ENCODE results near the gene CDYL. TPM values are rescaled to one million over a fixed set of nuclear protein-coding genes. Genes with fewer than 3 reads are reported as not detected.

CDYL gene
- total and polyA plus RNA-seq, 7 donors, result 14.2 to 82.8 (median 37.9) TPM

GRCh38 chr6:4844108-4844507, 67.9 kb downstream of the CDYL start:
- Histone ChIP-seq H3K36me3 (no peaks in the 10 kb centered on the region), H3K4me1 (peaks cover 0 to 12% (median 9%) of the 10 kb centered on the region in 4 donors), H3K27me3 (no peaks in the 10 kb centered on the region), H3K9me3 (peaks cover 0 to 7% (median 4%) of the 10 kb centered on the region in 4 donors), H3K27ac (no peak overlapping the region), H3K4me3 (no peak overlapping the region)
- intact Hi-C loops (cut with DNase I), result no loop called here
- 96 to 97% methylated on average over 7 of the region's 7 CpGs for whole genome bisulfite sequencing, 2 donors
- TF ChIP-seq, protein P1, sequence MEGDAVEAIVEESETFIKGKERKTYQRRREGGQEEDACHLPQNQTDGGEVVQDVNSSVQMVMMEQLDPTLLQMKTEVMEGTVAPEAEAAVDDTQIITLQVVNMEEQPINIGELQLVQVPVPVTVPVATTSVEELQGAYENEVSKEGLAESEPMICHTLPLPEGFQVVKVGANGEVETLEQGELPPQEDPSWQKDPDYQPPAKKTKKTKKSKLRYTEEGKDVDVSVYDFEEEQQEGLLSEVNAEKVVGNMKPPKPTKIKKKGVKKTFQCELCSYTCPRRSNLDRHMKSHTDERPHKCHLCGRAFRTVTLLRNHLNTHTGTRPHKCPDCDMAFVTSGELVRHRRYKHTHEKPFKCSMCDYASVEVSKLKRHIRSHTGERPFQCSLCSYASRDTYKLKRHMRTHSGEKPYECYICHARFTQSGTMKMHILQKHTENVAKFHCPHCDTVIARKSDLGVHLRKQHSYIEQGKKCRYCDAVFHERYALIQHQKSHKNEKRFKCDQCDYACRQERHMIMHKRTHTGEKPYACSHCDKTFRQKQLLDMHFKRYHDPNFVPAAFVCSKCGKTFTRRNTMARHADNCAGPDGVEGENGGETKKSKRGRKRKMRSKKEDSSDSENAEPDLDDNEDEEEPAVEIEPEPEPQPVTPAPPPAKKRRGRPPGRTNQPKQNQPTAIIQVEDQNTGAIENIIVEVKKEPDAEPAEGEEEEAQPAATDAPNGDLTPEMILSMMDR (IDR thresholded peaks at IDR 0.05), result no peak
- TF ChIP-seq EP300 (IDR thresholded peaks at IDR 0.05), result no peak
- TF ChIP-seq POLR2AphosphoS5 (IDR thresholded peaks at IDR 0.05), result no peak
- TF ChIP-seq POLR2A (IDR thresholded peaks at IDR 0.05), result no peak
- no peak for DNase-seq

GRCh38 chr6:4846387-4846786, 70.2 kb downstream of the CDYL start:
- 25 to 78% methylated on average over 2 of the region's 2 CpGs for WGBS, 2 donors
- Histone ChIP-seq H3K4me1 (peaks cover 0 to 15% (median 10%) of the 10 kb centered on the region in 4 donors), H3K9me3 (peaks cover 0 to 7% (median 3%) of the 10 kb centered on the region in 4 donors), H3K4me3 (no peak overlapping the region), H3K27me3 (no peaks in the 10 kb centered on the region), H3K27ac (no peak overlapping the region), H3K36me3 (no peaks in the 10 kb centered on the region)
- intact Hi-C loops (cut with DNase I), result no loop called here
- TF ChIP-seq EP300 (IDR thresholded peaks at IDR 0.05) (no peak), POLR2AphosphoS5 (IDR thresholded peaks at IDR 0.05) (no peak), POLR2A (IDR thresholded peaks at IDR 0.05) (no peak)
- TF ChIP-seq, protein P1 (IDR thresholded peaks at IDR 0.05), result no peak
- DNase-seq, result no peak

- Histone ChIP-seq H3K4me1 (peaks cover 0 to 15% (median 10%) of the 10 kb centered on the region in 4 donors), H3K27ac (no peak overlapping the region), H3K27me3 (no peaks in the 10 kb centered on the region), H3K9me3 (peaks cover 0 to 7% (median 1%) of the 10 kb centered on the region in 4 donors), H3K4me3 (no peak overlapping the region), H3K36me3 (no peaks in the 10 kb centered on the region)
- DNase-seq, result no peak
- intact Hi-C loops (cut with DNase I), result no loop called here
- TF ChIP-seq, protein P1 (IDR thresholded peaks at IDR 0.05), result peak in 2 of 4 experiments; percentile 13 to 33
- TF ChIP-seq EP300 (IDR thresholded peaks at IDR 0.05) (no peak), POLR2AphosphoS5 (IDR thresholded peaks at IDR 0.05) (no peak), POLR2A (IDR thresholded peaks at IDR 0.05) (no peak)
- 69 to 75% methylated on average over 7 of the region's 7 CpGs for whole genome bisulfite sequencing, 2 donors
Observed at GRCh38 chr6:4848382-4849068, 72.3 kb downstream of the CDYL start.

- intact Hi-C loops (cut with DNase I), result no loop called here
- no peak for TF ChIP-seq POLR2AphosphoS5 (IDR thresholded peaks at IDR 0.05)
- TF ChIP-seq, protein P1 (IDR thresholded peaks at IDR 0.05), result no peak
- no peak for TF ChIP-seq EP300 (IDR thresholded peaks at IDR 0.05)
- no peak for TF ChIP-seq POLR2A (IDR thresholded peaks at IDR 0.05)
- Histone ChIP-seq H3K27me3 (no peaks in the 10 kb centered on the region), H3K36me3 (no peaks in the 10 kb centered on the region), H3K4me3 (no peak overlapping the region), H3K27ac (no peak overlapping the region), H3K9me3 (peaks cover 0 to 7% (median 0%) of the 10 kb centered on the region in 4 donors), H3K4me1 (peaks cover 0 to 15% (median 10%) of the 10 kb centered on the region in 4 donors)
- WGBS, 2 donors, result 61 to 62% methylated on average over 4 of the region's 4 CpGs
- no peak for DNase-seq
Observed at GRCh38 chr6:4849226-4850022, 73.2 kb downstream of the CDYL start.
